GM19455 (cell line): Measurements from ENCODE around the gene OCEL1.

ENCODE experiments used
- ATAC-seq: cut with Tn5 transposase; IDR thresholded peaks from one replicate; pipeline ENCODE4 v1.9.1; 2021; ENCODE audit not compliant: unreplicated experiment

The OCEL1 gene

GRCh38 chr19:17209126-17210036 is 16.6 kb upstream of the OCEL1 start:
- ATAC-seq, result no peak

- ATAC-seq, result no peak
These were observed 15.7 kb upstream of the OCEL1 start for GRCh38 chr19:17210296-17210695.

- no peak for ATAC-seq
These were observed 14.2 kb upstream of the OCEL1 start for GRCh38 chr19:17211547-17212446.

GRCh38 chr19:17213334-17213733 is 12.7 kb upstream of the OCEL1 start:
- no peak for ATAC-seq

DNA sequence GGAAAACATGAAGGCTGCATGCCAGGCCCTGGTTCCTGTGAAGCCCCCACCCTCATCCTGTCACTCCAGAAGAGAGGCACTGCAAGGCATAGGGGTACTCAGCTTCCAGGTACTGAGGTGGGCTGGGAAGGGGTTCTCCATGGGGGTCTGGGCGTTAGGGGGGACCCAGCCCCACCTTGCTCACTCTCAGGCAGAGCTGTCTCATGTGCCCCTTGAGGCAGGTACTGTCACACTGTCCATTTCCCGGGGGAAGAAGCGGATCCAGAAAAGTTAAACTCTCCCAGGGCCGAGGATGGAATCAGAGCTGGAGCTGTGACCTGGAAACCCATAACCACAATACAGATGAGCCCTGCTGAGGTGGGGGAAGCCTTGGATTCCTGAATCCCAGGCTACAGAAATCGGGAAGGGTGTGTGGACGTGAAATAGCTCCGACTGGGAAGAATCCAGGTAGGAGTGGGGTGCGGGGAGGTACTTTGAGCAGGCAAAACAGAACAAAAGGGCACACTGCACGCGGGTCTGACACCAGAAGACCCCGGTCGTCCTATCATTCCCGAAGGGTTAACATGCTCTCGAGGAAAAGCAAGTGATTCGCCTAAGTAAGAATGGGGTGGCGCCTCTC is 11.4 kb upstream of the OCEL1 start:
- ATAC-seq, result no peak

DNA sequence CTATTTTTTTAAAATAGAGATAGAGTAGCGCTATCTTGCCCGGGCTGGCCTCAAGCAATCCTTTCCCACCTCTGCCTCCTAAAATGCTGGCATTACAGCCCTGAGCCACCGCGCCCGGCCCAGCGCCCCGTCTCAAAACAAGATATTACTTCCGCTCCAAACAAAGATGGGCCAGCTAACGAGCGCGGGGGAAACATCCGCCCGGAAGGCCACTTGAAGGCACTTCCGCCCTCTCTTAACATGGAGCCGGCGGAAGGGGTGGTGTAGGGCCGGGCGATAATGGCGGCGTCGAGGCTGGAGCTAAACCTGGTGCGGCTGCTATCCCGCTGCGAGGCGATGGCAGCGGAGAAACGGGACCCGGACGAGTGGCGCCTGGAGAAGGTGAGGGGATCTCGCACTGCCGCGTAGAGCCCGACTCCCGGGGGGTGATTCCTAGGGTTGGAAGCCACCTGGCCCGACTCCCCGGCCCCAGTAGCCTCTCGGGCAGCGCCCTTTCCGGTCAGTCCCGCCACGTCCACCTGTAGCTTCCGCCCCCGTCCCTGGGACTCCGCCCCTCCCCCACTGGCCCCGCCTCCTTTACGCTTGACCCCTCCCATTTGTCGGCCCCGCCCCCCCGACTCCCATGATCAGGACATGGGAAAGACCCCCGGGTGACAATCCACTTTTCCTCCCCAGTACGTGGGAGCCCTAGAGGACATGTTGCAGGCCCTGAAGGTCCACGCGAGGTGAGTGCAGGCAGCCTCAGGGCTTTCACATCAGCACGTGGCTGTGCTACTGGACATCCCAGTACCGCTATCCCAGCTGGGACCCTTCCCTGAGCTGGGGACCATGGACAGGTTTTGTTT is 10.7 kb upstream of the OCEL1 start, which contains the start of gene USE1:
TSS of gene USE1 (plus strand) at position 231 of the 845 bp plus-strand sequence. CDS start at position 280, 49 bp downstream.
- peak; percentile 84 for ATAC-seq

DNA sequence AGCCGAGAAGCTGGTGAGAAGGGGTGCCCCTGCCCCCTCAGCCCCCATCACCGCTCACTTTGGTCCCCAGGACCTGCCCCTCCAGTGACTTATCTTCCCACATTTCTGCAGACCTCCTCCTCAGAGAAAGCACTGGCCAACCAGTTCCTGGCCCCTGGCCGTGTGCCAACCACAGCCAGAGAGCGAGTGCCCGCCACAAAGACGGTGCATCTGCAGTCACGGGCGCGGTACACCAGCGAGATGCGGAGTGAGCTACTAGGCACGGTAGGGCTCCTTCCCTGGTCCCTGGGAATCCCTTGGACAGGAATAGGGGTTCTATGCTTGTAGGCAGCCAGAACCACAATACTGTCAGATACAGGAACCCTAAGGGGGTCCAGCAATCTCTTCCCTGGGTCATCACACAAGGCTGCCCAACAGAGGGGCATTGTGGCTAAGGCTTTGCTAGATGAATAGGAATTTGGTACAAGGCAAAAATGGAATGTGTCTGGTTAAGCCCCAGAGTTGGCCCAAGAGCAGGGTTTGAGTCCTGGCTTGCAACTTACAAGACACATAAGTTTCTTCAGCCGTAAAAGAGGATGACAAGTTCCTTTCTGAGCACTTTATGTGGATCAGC is 9.9 kb upstream of the OCEL1 start:
- ATAC-seq, result no peak

GRCh38 chr19:17219286-17219685 is 6.7 kb upstream of the OCEL1 start:
- ATAC-seq, result no peak

- no peak for ATAC-seq
These were observed 5.7 kb upstream of the OCEL1 start for GRCh38 chr19:17220207-17220758.

- ATAC-seq, result no peak
These were observed 973 bp upstream of the OCEL1 start for GRCh38 chr19:17225053-17225452.

DNA sequence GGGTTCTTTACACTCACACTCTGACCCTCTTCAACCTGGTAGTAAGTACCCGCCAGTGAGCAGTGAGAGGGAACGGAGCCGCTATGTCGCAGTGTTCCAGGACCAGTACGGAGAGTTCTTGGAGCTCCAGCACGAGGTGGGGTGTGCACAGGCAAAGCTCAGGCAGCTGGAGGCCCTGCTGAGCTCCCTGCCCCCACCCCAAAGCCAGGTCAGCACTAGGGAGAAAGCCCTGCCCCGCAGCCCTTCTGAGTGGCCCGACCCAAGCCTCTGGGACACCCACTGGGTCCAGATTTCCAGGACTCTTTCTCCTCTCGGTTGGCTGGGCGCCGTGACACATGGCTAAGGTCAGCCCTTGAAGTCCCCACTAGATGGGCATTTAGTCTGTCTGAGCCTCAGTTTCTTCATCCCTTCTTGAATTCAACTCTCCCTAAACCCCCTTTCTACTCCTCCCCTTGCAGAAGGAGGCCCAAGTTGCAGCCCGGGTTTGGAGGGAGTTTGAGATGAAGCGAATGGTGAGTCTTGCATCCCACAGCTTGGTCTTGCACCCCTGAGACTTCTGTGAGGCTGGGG is 1.9 kb downstream of the OCEL1 start:
- ATAC-seq, result no peak

DNA sequence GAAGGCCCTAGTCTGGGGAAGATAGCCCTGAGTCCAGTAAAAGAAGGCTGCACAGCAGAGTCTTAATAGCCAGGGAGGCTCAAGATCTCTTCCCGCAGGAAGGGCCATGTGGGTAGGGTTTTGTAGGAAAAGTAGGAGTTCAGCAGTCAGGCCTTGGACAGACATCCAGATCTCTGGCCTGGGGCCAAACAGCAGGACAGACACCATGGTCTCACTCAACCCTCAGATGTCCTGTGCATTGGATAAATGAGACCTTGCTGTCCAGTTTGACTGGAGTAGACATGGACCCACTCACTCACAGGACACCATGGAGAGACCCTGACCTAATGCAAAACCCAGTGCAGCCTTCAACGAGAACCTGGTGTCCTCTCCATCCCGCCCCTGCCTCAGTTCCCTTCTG is 3.9 kb downstream of the OCEL1 start:
- ATAC-seq, result no peak

DNA sequence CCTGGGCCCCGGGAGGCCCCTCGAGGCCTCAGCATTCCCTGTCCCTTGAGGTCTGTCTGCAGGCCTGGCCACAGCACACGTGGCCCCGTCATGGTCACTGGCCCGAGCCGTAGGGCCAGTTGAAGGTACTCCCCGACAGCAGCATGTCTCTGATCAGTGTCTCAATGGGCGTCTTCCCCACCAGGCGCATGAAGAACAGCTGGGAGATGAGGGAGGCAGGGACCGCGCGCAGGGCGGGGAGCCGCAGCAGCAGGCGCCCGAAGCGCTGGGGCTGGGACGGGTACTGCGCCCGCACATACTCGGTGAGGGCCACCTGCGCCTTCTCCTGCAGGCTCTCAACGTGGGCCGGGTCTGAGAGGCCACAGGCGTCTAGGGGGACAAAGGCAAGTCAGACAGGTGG is 6.2 kb downstream of the OCEL1 start:
- no peak for ATAC-seq

DNA sequence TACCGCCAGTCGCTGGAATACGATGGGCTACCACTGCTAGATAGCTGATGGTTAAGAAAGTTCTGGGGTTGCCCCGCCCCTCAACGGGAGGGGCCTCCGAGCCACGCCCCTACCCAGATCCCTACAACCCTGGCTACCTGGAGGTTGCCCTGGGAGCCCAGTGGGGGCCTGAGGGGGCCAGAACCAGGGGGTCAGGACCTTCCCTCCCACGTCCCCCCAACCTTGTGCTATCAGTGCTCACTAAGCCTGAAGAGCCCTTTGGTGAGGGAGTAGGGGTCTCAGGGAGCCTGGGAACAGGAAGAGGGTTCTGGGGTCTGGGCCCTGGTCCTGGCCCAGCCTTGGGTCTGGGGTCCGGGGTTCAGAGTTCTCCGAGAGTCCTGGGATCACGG is 8.9 kb downstream of the OCEL1 start:
- ATAC-seq, result no peak

DNA sequence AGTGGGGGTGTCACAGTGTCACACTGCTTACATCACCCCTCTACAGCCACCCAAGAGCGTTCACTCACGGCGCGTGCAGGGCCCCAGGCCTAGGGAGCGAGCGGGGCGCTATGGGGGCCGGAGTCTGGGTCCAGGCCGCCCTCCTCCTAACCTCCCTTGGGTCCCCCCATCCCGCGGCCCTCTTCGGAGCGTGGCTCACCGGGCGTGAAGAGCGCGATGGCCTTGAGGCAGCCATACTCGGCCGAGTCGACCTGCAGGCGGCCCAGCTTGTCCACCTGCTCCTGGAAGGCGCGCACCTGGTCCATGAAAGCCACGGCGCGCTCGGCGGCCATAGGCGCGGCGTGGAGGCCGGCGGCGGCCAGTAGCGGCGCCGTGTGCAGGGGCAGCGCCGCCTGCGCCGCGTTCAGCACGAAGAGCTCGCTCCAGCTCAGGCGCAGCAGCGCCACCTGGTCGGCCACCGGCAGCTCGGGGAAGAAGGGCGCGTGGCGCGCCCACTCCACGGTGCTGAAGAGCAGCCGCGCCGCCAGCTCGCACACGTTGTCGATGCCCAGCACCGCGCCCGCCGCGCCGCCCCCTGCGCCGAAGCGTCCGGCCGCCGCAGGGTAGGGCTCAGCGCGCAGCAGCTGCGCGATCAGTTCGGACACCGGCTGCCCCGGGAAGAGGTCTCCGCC is 9.4 kb downstream of the OCEL1 start:
- no peak for ATAC-seq

DNA sequence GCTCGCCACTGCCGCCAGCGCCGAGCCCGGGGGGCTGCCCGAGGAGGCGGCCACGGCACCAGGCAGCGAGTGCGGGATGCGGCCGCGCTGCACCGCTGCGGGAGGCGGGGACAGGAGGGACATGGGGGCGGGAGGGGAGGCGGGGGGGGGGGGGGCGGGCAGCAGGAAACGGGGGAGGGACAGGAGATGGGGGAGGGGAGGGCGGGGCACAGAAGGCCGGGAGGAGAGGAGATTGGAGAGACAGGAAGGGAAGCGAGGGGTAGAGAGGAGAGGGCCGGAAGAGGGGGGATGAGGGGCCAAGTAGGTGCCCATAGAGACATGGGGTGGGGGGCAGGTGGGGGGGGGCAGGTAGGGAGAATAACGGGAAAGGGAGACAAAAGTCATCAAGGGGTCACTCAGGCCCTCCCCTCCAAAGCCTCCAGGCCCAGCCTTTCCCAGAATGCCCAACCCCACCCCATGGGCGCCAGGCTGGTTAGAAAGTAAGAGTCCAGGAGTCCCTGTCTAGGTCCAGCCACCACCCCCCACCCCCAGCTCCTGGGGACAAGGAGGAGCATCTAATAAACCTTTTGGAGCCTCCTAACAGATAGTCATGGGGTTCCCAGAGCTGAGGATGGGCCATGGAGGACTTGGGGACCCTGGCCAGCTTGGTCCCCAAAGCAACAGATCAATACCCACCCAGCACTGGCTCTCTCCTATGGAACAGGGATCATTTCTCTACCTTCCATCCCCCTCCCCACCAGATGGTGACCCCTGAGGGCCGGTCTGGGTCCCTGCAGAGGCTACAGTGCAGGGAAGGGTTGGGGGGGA is 10.1 kb downstream of the OCEL1 start:
- ATAC-seq, result no peak

- ATAC-seq, result no peak
These were observed 11.0 kb downstream of the OCEL1 start for GRCh38 chr19:17236811-17237543.
